GM18873 (cell line): ENCODE measurements around the gene COMP.
"Not testable (repeated sequence)": the region's sequence is repeated elsewhere in the genome, so short reads cannot be mapped to it uniquely, and the experiment has no call there.

Experiments
- ATAC-seq: cut with Tn5 transposase; IDR thresholded peaks from one replicate; pipeline ENCODE4 v1.9.1; 2021; ENCODE audit warnings: mild to moderate bottlenecking, moderate library complexity, moderate number of reproducible peaks; ENCODE audit not compliant: unreplicated experiment, low FRiP score

Gene COMP

DNA sequence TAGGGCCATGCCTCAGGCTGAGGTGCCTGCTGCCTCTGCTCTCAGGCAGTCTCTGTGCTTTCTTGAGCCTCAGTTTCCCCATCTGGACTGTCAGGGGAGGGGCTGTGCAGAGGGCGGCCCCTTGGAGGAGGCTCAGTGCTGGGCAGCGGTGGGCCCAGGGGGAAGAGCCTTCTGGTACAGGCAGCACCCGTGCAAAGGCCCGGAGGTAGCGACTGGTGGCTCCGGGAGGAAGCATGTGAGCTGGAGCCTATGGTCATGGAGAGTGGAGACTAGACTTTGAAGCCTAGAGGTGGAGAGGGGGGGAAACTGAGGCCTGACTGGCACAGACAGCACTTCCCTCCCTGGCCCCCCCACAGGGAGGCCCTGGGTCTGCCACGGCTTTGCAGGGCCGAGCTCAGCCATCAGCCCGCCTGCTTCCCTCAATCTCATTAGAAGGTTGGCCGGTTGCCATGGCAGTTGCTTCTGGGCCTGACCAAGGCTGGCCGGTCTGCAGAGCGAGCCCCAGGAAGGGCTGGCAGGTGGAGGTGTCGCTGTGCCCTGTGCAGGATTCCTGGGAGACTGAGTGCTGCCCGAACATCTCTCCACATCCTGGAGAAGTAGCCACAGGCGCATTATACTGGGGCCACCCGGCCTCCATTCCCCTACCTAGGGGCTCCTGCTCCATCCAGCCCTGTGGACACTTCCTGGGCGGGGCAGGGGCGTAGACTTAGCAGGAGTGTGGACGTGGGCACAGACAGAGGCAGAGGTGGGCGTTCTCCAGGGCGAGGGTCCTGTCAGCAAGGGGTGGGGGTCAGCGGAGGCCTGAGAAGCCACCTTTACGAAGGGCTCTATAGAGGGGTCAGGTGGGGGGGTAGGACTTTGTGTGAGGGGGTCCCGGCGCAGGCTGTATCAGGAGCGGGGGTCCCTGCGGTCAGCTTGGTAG lies 54.4 kb downstream of the COMP start:
- ATAC-seq = no peak

DNA sequence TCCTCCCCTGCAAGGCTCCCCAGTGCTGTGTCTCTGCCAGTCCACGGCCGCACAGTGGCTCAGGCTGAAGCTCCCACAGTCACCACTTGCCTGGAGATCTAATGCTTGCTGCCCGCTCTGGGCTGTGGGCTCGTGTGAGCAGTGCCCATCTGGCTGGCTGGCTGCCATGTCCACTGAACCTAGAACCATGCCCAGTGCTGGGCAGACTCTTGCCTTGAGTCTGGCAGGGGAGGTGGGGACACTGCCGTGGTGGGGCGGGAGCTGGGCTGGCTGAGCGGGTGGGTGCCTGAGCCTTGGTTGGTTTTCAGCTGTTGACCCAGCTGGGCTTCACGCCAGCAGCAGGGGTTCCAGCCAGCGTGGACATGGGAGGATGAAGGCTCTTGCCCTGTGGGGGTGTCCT lies 55.4 kb downstream of the COMP start:
- ATAC-seq = no peak

DNA sequence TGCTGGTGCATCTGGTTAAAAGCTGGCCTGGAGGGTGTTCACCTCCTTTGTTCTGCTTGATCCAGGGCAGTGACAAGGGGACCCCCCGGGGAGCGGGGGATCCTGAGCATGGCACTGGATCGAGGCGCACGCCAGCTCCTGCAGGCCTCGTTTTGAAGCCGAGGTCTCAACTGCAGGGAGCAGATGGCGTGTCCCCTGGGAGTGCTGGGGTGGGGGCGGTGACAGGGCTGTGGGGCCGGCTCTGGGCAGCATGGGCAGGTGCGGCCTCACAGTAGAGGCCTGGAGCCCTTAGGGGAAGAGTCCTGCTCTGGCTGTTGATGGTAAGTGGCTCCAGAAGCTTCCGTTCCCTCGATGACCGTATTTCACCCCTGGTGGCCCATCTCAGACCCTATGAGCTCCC lies 55.8 kb downstream of the COMP start:
- no peak for ATAC-seq

DNA sequence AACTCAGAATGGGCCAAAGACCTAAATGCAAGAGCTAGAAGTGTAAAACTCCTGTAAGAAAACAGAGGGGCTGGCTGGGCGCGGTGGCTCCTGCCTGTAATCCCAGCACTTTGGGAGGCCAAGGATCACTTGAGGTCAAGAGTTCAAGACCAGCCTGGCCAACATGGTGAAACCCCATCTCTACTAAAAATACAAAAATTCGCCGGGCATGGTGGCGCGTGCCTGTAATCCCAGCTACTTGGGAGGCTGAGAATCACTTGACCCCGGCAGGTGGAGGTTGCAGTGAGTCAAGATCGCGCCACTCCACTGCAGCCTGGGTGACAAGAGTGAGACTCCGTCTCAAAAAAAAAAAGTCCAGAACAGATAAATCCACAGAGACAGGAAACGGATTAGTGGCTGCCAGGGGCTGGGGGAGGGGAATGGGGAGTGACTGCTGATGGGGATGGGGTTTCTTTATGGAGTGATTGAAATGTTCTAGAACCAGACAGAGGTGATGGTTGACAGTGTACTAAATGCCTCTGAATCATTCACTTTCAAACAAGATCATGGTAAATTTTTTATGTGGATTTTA lies 57.3 kb downstream of the COMP start:
- not testable (repeated sequence) for ATAC-seq

DNA sequence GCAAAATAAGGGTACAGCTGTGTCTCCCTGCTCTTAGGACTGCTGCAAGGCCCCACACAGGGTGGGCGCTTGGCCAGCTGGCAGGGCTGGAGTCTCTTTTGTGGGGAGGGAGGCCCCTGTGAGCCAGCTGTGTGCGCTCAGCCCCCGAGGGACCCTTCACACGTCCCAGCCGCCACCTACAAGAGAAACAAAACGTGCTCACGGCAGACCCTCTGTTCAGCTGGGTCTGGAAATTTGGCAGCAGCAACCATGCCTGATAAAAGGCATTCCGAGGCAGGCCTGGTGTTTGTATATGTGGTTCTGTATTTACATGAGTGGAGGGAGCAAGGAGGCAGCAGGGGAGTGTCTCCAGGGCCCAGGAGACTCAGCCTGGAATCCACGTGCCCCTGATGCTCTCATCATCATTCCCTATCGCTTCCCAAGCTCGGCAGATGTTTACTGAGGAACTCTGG lies 57.9 kb downstream of the COMP start:
- ATAC-seq = no peak
